Neural cell (in vitro differentiated cells): ENCODE measurements around the gene TBC1D10A.

Experiments
- CTCF ChIP-seq: fragments of 450-650 bp; IDR thresholded peaks from 2 replicates; pipeline ENCODE4 v1.5.1; 2014; ENCODE audit warnings: antibody characterized with exemption, mild to moderate bottlenecking, moderate library complexity; ENCODE audit not compliant: poor library complexity, severe bottlenecking
- EP300 ChIP-seq: fragments of 450-650 bp; conservative IDR thresholded peaks from 2 replicates; pipeline ENCODE4 v1.6.1; 2014; ENCODE audit warnings: antibody characterized with exemption, mild to moderate bottlenecking, moderate library complexity; ENCODE audit not compliant: poor library complexity, severe bottlenecking
- EZH2 ChIP-seq: fragments of 200-600, 300-800 bp; shearing (Covaris generic), sonication (generic); IDR thresholded peaks from 2 replicates; pipeline ENCODE4 v1.6.1; 2014; ENCODE audit warnings: antibody characterized with exemption, low read length, borderline replicate concordance, mild to moderate bottlenecking; ENCODE audit not compliant: insufficient read depth, poor library complexity, severe bottlenecking
- POLR2AphosphoS5 ChIP-seq: IDR thresholded peaks from 2 replicates; pipeline ENCODE4 v1.6.1; 2012
- RAD21 ChIP-seq: fragments of 450-650 bp; conservative IDR thresholded peaks from 2 replicates; pipeline ENCODE4 v1.6.1; 2014; ENCODE audit warnings: antibody characterized with exemption, mild to moderate bottlenecking, moderate library complexity
- REST ChIP-seq: IDR thresholded peaks from 2 replicates; pipeline ENCODE4 v1.6.1; 2012; ENCODE audit warnings: borderline replicate concordance

GRCh38 chr22:30340911-30341685 is 14.4 kb upstream of the TBC1D10A start:
- TF ChIP-seq CTCF (no peak), REST (no peak), EP300 (no peak), EZH2 (no peak), RAD21 (no peak), POLR2AphosphoS5 (no peak)
